Endodermal cell (in vitro differentiated cells): ENCODE results near the gene CCDC195. TPM values are rescaled to one million over a fixed set of nuclear protein-coding genes. Genes with fewer than 3 reads are reported as not detected.

Experiments used
- DNase-seq: peaks from one replicate; pipeline ENCODE4 v3.0.0-alpha.2; 2017
- H3K27ac ChIP-seq: 2 replicates; pipeline ENCODE4 v1.5.1; 2013; ENCODE audit warnings: mild to moderate bottlenecking, low read depth, low read length, moderate library complexity
- H3K27me3 ChIP-seq: 2 replicates; pipeline ENCODE4 v1.6.1; 2013; ENCODE audit warnings: mild to moderate bottlenecking, low read length, moderate library complexity; ENCODE audit not compliant: insufficient read depth, control insufficient read depth, poor library complexity, severe bottlenecking
- H3K36me3 ChIP-seq: 2 replicates; pipeline ENCODE4 v1.7.0; 2013; ENCODE audit warnings: mild to moderate bottlenecking, low read length, moderate library complexity; ENCODE audit not compliant: control insufficient read depth, insufficient read depth
- H3K4me1 ChIP-seq: one replicate; pipeline ENCODE4 v1.7.0; 2013; ENCODE audit warnings: low read length; ENCODE audit not compliant: control insufficient read depth, insufficient read depth
- H3K4me3 ChIP-seq: 2 replicates; pipeline ENCODE4 v1.5.1; 2013; ENCODE audit warnings: mild to moderate bottlenecking, low read length, moderate library complexity
- H3K9ac ChIP-seq: 2 replicates; pipeline ENCODE4 v1.6.1; 2013; ENCODE audit warnings: mild to moderate bottlenecking, low read length, moderate library complexity; ENCODE audit not compliant: poor library complexity, severe bottlenecking; ENCODE audit errors: extremely low read depth
- H3K9me3 ChIP-seq: 2 replicates; pipeline ENCODE4 v1.6.1; 2013; ENCODE audit warnings: mild to moderate bottlenecking, low read length, moderate library complexity; ENCODE audit not compliant: control insufficient read depth
- H3K27ac Mint-ChIP-seq: 2 replicates; pipeline ENCODE4 v1.8.0; 2020; ENCODE audit warnings: mixed read lengths
- H3K27me3 Mint-ChIP-seq: 2 replicates; pipeline ENCODE4 v1.8.0; 2021; ENCODE audit warnings: mild to moderate bottlenecking, mixed read lengths; ENCODE audit not compliant: insufficient read depth
- H3K36me3 Mint-ChIP-seq: 2 replicates; pipeline ENCODE4 v1.8.0; 2020; ENCODE audit warnings: low read depth, mixed read lengths
- H3K4me1 Mint-ChIP-seq: 2 replicates; pipeline ENCODE4 v1.8.0; 2020; ENCODE audit warnings: mixed read lengths
- H3K4me3 Mint-ChIP-seq: 2 replicates; pipeline ENCODE4 v1.8.0; 2020; ENCODE audit warnings: mild to moderate bottlenecking, moderate library complexity, mixed read lengths
- H3K9me3 Mint-ChIP-seq: 2 replicates; pipeline ENCODE4 v1.8.0; 2020; ENCODE audit warnings: mild to moderate bottlenecking, mixed read lengths
- WGBS, 2 experiments: methylation state at CpG; one replicate each; pipeline versions ENCODE4 v1.1.5 to v1.1.7; 2013; ENCODE audit warnings: missing lambda C conversion rate in 2 of 2, mixed read lengths in 1 of 2; ENCODE audit not compliant: insufficient coverage in 1 of 2, insufficient read length in 1 of 2; 5-methylcytosine and 5-hydroxymethylcytosine counted together
- total RNA-seq, 2 donors: library from RNA; stranded (reverse); fragmentation: NEBNext Ultra II Directional in 1 of 2; extraction: Animal tissue kit (Norgen Biotek cat#: 25700) in 1 of 2; gene quantifications; 2 replicates in 1 of 2; 3 replicates in 1 of 2; pipeline ENCODE4 v1.2.1, GENCODE V29; 2021
- TF ChIP-seq, protein P1 (sequence below): fragments of 200-600 bp; sonication (generic); conservative IDR thresholded peaks from 2 replicates; pipeline ENCODE4 v1.5.0; 2021; ENCODE audit warnings: antibody characterized with exemption, mild to moderate bottlenecking

The CCDC195 gene
- total RNA-seq, 2 donors from 2014 or later = not detected

DNA sequence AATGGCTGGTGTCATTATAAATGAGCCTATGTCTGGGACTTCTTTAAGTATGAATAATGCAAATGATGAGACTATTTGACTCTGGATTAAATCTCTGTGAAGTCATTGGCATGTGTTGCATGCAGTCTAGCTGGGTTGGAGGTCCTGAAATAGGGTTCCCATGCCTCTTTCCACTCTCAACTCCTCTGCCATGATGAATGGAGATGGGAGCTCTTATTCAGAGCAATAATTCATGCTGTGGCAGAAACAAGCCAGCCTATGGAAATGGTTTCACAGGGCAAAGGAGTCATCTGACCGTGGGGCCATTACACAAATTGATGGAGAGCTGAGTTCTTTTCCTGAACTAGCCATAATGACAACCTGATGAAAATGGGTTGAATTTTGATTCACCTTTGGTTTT, 15.5 kb upstream of the CCDC195 start:
- Mint-ChIP-seq H3K27ac (no peak overlapping the region), H3K4me1 (no peaks in the 10 kb centered on the region), H3K36me3 (peaks cover 2% of the 10 kb centered on the region), H3K9me3 (peaks cover 35% of the 10 kb centered on the region), H3K27me3 (no peaks in the 10 kb centered on the region), H3K4me3 (no peak overlapping the region)
- no peaks in the 10 kb centered on the region for H3K36me3 ChIP-seq
- no peak for DNase-seq
- H3K27me3 ChIP-seq = no peaks in the 10 kb centered on the region
- TF ChIP-seq, protein P1, sequence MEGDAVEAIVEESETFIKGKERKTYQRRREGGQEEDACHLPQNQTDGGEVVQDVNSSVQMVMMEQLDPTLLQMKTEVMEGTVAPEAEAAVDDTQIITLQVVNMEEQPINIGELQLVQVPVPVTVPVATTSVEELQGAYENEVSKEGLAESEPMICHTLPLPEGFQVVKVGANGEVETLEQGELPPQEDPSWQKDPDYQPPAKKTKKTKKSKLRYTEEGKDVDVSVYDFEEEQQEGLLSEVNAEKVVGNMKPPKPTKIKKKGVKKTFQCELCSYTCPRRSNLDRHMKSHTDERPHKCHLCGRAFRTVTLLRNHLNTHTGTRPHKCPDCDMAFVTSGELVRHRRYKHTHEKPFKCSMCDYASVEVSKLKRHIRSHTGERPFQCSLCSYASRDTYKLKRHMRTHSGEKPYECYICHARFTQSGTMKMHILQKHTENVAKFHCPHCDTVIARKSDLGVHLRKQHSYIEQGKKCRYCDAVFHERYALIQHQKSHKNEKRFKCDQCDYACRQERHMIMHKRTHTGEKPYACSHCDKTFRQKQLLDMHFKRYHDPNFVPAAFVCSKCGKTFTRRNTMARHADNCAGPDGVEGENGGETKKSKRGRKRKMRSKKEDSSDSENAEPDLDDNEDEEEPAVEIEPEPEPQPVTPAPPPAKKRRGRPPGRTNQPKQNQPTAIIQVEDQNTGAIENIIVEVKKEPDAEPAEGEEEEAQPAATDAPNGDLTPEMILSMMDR = no peak
- H3K4me3 ChIP-seq = no peak overlapping the region
- no peak overlapping the region for H3K9ac ChIP-seq
- H3K27ac ChIP-seq = no peak overlapping the region
- WGBS, 2 experiments = 83 to 88% methylated on average over 1 of the region's 1 CpG
- no peaks in the 10 kb centered on the region for H3K4me1 ChIP-seq
- H3K9me3 ChIP-seq = peaks cover 5% of the 10 kb centered on the region

DNA sequence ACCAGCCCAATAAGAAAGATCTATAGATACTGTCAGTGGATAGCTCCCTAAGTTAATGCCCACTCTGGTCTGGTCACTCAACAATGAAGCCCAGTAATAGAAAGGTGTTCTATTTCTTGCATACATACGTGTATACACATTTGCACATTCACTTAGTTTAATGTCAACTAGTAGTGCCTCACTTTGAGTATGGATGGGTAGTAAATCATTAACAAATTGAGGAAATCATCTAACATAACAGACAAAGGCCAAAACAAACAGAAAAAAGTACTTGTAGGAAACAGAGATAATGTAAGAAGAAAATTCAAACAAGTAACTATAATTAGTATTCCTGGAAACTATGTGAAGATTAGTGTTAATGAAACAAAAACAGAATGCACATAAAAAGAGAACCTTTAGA, 13.3 kb upstream of the CCDC195 start:
- Histone ChIP-seq H3K27me3 (no peaks in the 10 kb centered on the region), H3K4me1 (no peaks in the 10 kb centered on the region), H3K36me3 (no peaks in the 10 kb centered on the region), H3K9ac (no peak overlapping the region), H3K27ac (no peak overlapping the region), H3K9me3 (no peaks in the 10 kb centered on the region), H3K4me3 (no peak overlapping the region)
- Mint-ChIP-seq H3K4me3 (no peak overlapping the region), H3K36me3 (no peaks in the 10 kb centered on the region), H3K27me3 (no peaks in the 10 kb centered on the region), H3K27ac (no peak overlapping the region), H3K9me3 (peaks cover 14% of the 10 kb centered on the region), H3K4me1 (no peaks in the 10 kb centered on the region)
- TF ChIP-seq, protein P1 = no peak
- WGBS, 2 experiments = no CpG with 5 or more reads among the region's 1 CpG
- DNase-seq = no peak

- Mint-ChIP-seq H3K27ac (no peak overlapping the region), H3K36me3 (no peaks in the 10 kb centered on the region), H3K9me3 (peaks cover 9% of the 10 kb centered on the region), H3K4me1 (no peaks in the 10 kb centered on the region), H3K27me3 (no peaks in the 10 kb centered on the region), H3K4me3 (no peak overlapping the region)
- no peak overlapping the region for H3K27ac ChIP-seq
- no peaks in the 10 kb centered on the region for H3K9me3 ChIP-seq
- H3K36me3 ChIP-seq = no peaks in the 10 kb centered on the region
- H3K4me1 ChIP-seq = no peaks in the 10 kb centered on the region
- H3K9ac ChIP-seq = no peak overlapping the region
- TF ChIP-seq, protein P1 = no peak
- no peaks in the 10 kb centered on the region for H3K27me3 ChIP-seq
- WGBS, 2 experiments = 96 to 100% methylated on average over 2 of the region's 2 CpGs
- DNase-seq = no peak
- no peak overlapping the region for H3K4me3 ChIP-seq
Measured at GRCh38 chr2:224724331-224724730, 8.2 kb upstream of the CCDC195 start.
